GM06990 (cell line): ENCODE results near the gene RASGEF1B.
A peak's percentile ranks its signal among the peaks of the same experiment; 100 is the strongest.

Experiments
- DNase-seq: peaks from one replicate; pipeline ENCODE4 v3.0.0-alpha.2; 2011; ENCODE audit not compliant: insufficient read length; ENCODE audit errors: extremely low read depth
- H3K27me3 ChIP-seq: replicated peaks from 2 replicates; pipeline ENCODE4 v1.6.0; 2011; ENCODE audit warnings: low read length; ENCODE audit not compliant: control insufficient read depth, insufficient read depth
- H3K36me3 ChIP-seq: 2 replicates; pipeline ENCODE4 v1.5.1; 2011; ENCODE audit warnings: low read length; ENCODE audit not compliant: control insufficient read depth, insufficient read depth
- H3K4me3 ChIP-seq: replicated peaks from 2 replicates; pipeline ENCODE4 v1.5.1; 2011; ENCODE audit warnings: low read depth, mild to moderate bottlenecking, control low read depth, low read length
- CTCF ChIP-seq: IDR thresholded peaks from 2 replicates; pipeline ENCODE4 v1.5.1; 2011; ENCODE audit warnings: low read length, control low read depth, mild to moderate bottlenecking, inconsistent platforms; ENCODE audit not compliant: insufficient read depth, poor library complexity, severe bottlenecking

Gene RASGEF1B

GRCh38 chr4:81467672-81467964, 4.1 kb downstream of the RASGEF1B start:
- no peak for DNase-seq
- H3K27me3 ChIP-seq, result no peaks in the 10 kb centered on the region; the same call in none of the 2 replicates
- H3K4me3 ChIP-seq, result no peak overlapping the region
- no peak for TF ChIP-seq CTCF
- no peaks in the 10 kb centered on the region for H3K36me3 ChIP-seq

GRCh38 chr4:81466841-81467671, 4.7 kb downstream of the RASGEF1B start:
- peak; percentile 80 for TF ChIP-seq CTCF
- no peak for DNase-seq
- no peaks in the 10 kb centered on the region for H3K36me3 ChIP-seq

DNA sequence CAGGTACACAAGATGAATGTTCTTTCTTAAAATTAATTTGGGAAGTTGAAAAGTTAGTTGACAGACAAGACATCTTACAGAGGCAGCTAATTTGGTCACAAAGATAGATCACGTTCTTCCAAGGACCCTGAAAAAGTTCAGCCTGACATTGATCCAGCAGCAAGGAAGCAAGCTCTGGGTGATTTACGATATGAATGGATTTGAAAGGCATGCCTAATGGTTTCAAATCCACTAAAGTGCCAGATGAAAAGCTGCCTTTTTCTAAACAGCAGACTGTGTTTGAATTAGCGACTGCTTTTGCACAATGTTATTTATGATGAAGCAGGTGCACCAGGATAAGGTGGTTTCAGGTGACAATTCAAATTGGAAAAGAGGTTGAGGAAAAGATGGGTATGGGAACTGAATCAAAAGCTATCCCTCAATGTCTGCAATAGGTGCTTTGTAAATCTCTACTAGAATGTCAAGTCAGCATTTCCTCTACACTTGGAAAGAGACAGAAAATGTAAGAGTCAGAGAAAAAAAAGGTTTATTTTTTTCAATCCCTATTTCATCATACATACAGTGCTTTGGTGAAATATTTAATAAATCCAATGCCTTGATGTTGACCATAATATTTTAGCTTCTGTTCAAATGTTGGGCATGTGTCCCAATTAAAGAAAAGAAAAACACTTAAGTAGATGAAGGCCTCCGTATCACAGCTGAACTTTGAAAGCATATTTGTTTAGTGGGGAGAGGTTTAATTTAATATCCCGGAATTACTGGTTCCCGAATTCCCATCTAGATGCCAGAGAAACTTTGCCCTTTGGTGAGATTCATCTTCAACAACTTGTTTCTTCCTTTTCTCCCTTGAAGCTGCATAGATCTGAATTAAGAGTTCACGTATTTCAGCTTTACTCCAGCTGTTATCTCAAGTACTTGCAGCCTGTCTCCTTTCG, 6.0 kb downstream of the RASGEF1B start:
- no peak overlapping the region for H3K4me3 ChIP-seq
- no peaks in the 10 kb centered on the region; the same call in none of the 2 replicates for H3K27me3 ChIP-seq
- no peak for TF ChIP-seq CTCF
- DNase-seq, result no peak
- H3K36me3 ChIP-seq, result no peaks in the 10 kb centered on the region

More at GRCh38 chr4:81466841-81467671, 4.7 kb downstream of the RASGEF1B start:
- no peaks in the 10 kb centered on the region; the same call in none of the 2 replicates for H3K27me3 ChIP-seq
- no peak overlapping the region for H3K4me3 ChIP-seq

- no peak for DNase-seq
- no peak for TF ChIP-seq CTCF
- H3K36me3 ChIP-seq, result no peaks in the 10 kb centered on the region
- no peaks in the 10 kb centered on the region for H3K27me3 ChIP-seq
- no peak overlapping the region for H3K4me3 ChIP-seq
These were observed 10.9 kb downstream of the RASGEF1B start for GRCh38 chr4:81460834-81461233.

- no peak for DNase-seq
- no peak for TF ChIP-seq CTCF
- Histone ChIP-seq H3K4me3 (no peak overlapping the region), H3K36me3 (no peaks in the 10 kb centered on the region), H3K27me3 (no peaks in the 10 kb centered on the region)
These were observed 11.5 kb downstream of the RASGEF1B start for GRCh38 chr4:81460191-81460701.
